HTERT RPE-1 (cell line): ENCODE measurements around the gene COX15.
"Not testable (repeated sequence)": the region's sequence is repeated elsewhere in the genome, so short reads cannot be mapped to it uniquely, and the experiment has no call there.

Source experiments
- in situ Hi-C: fragments of 300-500 bp; cut with MboI; formaldehyde crosslinking; loops from 4 replicates; pipeline ENCODE4 v1.14.3; 2020; ENCODE audit warnings: low sequenced_read_pairs

Gene COX15

DNA sequence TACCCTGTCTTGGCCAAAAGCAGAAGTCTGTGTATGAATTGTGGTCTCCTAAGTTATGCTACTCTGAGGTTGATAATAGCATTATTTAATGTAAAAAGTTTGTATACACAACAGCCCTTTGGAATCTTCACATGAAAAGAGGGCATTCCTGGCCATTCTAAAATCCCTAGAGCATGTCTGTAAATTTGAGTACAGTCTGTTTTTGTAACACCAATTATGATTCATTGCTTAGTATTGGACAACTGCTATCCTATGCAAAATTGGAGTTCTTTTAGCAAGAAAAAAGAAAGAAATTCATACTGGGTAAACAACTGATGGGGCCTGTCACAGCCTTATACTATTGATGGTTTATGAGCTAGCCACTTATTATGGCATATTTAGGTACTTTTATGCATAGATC, 10.3 kb upstream of the COX15 start:
- in situ Hi-C loops = no loop called here

DNA sequence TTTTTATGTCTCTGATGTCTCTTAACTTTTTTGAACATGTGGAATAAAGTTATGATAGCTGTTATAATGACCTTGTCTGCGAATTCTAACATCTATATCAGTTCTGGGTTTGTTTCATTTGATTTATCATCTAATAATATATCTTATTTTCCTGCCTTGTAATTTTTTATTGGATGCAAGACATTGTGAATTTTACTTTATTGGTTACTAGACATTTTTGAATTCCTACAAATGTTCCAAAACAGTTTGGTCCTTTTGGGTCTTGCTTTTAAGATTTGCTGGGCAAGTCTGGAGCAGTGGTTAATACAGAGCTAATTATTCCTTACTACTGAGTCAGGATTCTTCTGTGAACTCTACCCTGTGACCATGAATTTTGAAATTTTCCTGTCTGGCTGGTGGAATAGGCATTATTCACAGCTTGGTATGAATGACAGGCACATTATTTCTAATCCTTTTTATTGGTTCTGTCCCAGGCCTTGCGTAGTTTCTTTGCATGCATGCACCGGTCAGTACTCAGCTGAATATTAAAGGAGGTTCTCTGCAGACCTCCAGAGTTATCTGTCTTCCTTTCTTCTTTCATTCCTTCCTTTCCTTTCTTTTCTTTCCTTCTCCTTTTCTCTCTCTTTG, 9.1 kb upstream of the COX15 start:
- in situ Hi-C loops = no loop called here

DNA sequence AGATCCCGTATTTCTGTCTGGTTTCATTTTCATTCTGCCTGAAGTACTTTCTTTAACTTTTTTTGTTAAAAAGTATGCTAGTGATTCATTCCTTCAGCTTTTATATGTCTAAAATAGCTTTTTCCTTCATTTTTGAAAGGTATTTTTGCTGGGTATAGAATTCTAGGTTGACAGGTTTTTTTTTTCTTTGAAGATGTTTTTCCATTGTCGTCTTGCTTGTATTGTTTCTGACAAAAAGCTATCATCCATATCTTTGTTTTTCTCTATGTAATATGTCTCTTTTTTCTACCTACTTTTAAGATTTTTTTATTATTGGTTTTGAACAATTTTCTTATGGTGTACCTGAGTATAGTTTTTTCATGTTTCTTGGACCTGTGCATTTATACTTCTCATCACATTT, 8.3 kb upstream of the COX15 start:
- in situ Hi-C loops = no loop called here

DNA sequence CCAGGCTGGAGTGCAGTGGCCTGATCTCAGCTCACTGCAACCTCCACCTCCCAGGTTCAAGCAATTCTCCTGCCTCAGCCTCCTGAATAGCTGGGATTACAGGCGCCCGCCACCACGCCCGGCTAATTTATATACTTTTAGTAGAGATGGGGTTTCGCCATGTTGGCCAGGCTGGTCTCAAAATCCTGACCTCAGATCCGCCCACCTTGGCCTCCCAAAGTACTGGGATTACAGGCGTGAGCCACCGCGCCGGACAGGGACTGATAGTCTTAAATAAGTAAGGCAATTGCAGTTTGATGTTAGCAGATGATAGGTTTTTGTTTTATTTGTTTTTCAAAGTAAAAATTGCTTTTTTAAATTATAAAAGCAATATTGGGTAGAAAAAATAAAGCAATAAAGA, 2.2 kb upstream of the COX15 start:
- in situ Hi-C loops = not testable (repeated sequence)

DNA sequence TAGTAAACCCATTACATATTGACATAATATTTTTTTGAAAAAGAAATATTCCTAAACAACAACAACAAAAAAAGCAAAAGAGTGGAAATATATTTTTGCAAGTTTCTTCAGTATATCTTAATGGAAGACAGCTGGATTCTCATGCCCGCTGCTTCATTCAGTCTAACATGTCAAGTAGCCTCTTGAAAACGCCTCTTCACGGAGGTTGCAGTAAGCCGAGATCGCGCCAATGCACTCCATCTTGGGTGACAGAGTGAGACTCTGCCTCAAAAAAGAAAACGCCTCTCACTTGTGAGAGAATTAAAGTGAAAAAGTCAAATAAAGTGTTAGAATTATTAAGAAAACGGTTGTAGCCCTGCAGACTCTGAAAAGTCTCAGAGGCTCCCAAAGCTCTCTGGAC, 1.4 kb upstream of the COX15 start:
- in situ Hi-C loops = no loop called here

DNA sequence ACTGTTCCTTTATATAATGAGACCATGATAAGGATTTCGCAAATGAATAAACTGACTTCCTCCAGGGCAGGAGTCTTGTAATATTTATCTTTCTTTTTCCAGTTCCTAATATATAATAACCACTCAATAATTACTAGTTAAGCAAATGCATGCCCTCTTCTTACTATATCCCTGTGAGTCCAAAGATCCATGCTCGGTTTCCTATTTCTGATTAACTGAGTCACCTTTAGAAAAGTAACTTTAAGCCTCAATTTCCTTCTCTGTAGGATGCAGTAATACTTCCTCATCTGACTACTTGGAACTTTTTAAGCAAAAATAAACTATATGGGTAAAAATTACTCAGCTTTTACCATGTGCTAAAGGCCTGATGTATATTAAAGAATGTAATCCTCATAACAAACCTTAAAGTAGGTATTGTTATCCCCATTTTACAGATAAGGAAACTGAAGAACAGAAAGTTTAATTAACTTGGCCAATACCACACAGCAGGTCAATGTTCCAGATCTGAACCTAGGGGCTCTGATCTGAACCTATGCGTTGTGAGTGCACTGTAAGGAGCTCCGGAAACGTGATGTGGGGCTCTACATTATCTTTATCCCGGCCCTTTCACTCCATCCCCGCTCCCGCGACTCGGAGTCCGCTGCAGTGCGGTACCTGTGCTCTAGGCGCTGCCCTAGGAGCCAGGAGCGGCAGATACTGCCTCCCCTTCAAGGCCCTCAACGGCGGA, 458 bp downstream of the COX15 start:
- in situ Hi-C loops = no loop called here

DNA sequence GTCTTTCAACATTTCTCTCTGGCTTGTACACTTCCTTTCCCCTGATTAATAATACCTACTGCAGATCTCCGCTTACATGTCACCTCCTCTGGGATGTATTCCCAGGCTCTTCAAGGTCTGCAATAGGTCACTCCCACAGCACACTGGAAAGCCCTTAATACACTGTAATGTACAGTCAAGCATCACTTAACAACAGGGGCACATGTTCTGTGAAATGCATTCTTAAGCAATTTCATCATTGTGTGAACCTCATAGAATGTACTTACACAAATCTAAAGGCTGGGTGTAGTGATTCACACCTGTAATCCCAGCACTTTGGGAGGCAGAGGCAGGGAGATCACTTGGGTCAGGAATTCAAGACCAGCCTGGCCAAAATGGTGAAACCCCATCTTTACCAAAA, 1.9 kb downstream of the COX15 start:
- in situ Hi-C loops = no loop called here

DNA sequence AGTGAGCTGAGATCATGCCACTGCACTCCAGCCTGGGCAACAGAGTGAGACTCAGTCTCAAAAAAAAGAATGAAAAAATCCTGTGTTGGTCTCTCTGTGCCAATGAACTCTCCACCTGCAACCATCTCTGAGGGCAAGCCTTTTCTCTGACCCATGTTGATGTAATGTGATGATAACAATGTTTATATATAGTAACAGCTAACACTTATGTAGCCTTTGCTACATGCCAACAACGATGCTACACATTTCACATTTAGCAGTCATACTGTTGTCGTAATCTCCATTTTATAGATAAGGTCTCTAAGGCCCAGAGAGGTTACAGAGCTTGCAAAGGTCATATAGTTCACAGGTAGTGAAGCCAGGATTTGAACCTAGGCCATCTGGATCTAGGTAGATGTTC, 11.5 kb downstream of the COX15 start:
- in situ Hi-C loops = no loop called here

DNA sequence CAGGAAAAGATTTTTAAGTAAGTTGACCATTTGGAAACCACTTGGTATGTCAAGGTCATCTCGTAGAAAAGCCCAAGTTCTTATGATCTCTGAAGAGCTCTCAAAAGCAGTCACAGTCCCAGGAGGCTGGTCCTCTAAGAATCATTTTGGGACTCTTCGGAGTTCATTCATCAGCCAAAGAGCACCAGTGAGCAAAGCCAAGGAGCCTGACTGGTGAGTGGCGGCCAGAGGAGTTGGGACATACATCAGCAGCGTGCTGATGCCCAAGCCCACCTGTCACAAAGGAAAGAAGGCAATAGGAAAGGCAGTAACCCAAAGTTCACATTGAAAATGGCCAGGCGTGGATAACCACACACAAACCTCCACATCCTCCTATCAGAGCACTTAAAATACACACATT, 17.5 kb downstream of the COX15 start:
- in situ Hi-C loops = no loop called here

DNA sequence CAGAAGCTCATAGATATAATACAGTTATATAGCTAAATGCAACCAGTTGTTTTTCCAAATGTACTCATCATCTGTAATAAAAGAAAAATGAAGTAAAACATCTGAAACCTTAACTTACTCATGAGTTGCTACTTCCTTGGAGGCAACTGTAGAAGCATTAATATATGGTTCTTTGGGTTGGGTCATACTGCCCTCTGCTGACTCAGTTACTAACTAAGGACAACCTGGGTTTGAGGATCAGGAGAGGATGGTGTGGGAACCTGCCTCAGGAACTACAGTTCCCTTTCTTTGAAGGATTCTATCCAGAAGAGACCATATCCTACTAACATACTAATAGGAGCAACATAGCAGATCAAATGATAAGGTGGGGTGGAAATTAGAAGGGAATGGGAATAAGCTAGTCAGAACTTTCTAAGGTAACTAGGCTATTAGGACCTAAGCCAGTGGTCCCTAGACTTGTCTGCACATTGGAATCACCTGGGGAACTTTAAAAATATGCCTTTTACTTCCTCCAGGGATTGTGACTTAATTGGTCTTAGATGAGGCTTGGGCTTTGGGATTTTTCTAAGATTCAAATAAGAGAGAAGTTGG, 20.7 kb downstream of the COX15 start:
- in situ Hi-C loops = no loop called here

DNA sequence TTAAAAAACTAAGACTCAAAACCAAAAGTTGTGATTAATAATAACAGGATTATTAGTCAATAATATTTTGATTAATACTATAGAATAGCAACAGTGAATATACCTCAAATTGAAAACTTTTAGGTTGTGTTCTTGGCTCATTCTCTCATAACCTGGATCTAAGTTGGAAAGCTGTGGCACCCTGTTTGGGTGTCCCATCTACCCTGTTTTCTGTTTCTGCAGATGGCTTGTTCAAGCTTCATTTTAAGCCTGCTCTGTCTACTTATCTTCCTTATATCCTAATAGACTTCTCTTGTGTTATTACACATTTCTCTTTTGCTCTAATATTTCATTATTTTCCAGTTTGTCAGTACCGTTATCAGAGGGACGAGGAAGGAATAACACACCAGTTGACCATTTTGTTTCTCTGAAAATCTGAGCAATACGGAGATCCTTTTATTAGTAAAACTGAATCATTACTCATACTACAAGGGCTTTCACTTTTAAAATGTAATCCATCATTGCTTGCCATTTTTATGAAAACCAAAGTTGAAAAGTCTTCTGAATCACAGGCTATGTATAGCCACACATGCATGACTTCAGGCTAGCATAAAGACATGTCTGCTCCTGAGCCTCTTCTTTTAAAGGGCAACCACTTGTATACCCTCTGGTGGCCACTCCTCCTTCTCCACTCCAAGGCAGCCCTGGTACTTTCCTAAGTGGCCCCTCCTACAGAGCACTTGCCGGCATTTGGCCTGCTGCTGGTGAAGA, 22.3 kb downstream of the COX15 start:
- in situ Hi-C loops = no loop called here

DNA sequence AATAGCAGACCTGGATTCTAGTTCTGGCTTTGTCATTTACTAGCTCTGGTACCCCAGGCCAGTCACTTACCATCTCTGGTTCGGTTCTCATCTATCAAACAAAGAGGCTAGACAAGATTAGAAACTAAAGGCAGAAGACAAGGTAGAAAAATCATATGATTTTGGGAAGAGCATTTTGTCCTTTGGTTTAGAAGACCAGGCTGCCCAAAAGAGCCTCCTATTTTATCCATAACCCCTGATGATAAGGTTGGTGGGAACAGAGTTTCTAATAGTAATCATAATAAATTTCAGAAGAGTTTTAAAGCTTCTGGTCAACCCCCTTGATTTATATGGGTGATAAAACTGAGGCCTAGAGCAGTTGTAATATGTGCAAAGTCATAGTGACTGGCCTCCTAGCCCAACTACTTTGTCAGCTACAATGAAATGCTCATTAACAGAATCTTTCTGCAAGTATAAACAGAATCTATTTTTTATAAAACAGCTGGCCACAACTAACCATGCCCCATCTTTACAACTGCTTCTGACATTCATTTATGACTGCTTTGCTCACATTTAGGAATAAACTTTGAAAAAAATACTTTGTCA, 23.4 kb downstream of the COX15 start:
- in situ Hi-C loops = no loop called here

DNA sequence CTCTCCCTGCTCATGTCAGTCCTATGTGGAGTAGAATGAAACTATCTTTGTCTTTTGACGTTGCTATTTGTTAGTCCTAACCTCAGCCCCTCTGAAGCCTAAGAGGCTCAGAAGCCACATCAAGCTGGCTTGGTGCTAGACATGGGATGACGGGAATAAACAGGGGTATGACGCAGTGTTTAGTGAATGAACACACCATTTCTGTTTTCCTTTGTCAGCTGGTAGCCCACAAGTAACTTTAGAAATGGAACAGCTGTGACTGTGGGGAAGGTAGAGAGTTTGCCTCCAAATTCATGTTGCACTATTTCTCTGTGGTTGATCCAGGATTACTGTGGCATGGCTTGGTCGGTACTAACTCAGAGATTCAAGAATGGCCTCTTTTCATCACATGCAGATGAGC, 31.3 kb downstream of the COX15 start:
- in situ Hi-C loops = no loop called here

DNA sequence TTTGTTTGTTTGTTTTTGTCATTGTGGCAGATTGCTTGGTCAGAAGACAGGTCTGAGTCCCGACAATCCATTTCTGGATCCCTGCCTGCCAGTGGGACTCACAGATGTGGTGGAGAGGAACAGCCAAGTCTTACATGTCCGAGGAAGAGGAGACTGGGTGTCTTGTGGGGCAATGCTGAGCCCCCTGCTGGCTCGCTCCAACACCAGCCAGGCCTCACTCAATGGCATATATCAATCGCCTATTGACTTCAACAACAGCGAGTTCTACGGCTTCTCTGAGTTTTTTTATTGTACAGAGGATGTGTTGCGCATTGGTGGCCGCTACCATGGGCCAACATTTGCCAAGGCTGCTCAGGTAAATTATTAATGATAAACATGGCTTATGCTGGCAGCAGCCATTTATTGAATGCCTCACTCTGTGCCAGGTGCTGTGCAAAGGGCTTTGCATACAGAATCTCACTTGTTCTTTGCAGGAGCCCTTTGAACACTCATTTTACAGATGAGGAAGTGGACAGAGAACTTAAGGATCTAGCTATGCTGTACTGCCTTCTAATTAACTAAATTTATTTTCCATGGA, 33.3 kb downstream of the COX15 start:
- in situ Hi-C loops = no loop called here

DNA sequence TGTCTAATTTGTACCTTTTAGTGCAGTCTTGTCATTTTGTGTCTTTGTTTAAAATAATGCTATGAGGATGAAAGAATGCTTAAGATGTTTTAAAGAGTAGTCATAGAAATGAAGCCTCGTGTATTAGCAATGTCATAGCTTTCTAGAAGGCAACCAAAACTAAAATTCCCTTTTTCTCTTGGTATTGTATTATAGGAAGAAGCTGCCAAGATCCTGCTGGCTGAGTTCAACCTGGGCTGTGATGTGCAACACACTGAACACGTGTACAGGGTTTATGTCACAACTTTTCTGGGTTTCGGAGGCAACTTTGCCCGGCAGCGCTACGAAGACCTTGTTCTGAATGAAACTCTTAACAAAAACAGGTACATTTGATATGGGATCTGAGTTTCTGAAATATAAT, 36.2 kb downstream of the COX15 start:
- in situ Hi-C loops = no loop called here

DNA sequence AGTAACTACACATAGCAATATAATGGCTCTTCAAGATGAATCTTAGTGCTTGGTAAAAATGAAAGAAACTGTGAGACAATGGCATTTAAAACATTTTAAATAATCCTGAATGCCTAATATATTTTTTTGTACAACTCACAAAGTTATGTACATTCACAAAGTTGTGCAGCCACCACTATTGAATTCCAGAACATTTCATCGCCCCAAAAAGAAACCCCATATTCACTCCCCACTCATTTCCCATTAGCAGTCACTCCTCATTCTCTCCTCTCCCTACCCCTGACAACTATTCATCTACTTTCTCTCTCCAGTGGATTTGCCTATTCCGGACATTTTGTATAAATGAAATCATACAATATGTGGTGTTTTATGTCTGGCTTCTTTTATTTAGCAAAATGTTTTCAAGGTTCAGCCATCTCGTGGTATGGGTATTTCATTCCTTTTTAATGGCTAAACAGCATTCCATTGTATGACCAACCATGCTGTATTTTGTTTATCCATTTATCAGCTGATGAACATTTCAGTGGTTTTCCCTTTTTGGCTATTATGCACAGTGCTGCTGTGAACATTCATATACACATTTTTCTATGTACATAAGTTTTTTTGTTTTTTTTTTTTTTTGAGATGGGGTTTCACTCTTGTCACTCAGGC, 37.9 kb downstream of the COX15 start:
- in situ Hi-C loops = no loop called here

DNA sequence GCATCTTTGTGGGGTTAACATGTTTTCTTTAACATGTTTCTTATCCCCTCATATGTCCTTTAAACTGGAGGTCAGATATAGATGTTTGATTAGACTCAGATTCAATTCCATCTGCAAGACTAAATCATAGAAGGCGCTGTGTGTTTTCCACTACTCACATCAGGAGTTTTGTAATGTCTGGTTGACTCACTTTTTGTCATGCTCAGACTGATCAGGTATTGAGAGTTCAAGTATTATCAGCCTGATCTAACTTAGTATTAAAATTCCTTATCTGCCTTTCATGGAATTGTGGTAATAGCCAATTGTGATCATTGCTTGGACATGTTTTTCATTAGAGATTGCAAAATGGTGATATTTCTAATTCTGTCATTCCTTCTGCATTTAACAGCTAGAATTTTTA, 42.5 kb downstream of the COX15 start:
- in situ Hi-C loops = no loop called here

DNA sequence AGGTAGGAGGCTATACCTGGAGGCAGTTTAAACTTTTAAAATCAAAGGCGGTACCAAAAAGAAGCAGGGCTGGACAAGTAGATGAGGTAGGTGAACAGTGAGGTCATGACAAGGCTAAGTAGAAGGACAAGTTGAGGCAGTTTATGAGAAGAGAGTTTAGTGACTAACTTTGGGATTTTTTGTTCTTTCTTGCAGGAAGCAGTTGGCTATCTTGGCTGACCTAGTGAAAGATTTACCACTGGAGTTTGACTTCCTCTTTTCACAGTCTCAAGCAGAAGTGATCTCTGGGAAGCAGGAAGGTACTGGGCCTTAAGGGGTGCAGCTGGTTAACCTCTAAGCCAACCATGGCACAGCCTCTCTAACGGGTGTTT, 46.3 kb downstream of the COX15 start:
- in situ Hi-C loops = no loop called here

DNA sequence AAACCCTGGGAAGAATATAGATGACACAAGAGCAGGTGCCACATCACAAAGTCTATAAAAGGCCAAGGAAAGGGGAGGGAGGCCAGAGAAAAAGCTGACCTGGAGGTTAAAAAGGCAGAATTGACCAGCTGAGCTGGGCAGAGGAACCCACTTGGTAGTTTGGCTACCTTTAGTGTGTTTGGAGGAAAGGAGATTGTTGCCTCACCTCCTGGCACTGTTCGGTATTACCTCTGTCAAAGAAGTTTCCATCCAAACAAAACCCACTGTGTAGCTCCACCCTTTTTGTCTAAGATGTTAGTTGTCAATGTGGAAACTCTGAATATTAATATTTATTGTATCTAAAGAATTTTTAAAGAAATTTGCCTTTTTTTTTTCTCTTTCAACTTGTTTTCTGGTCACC, 49.2 kb downstream of the COX15 start:
- in situ Hi-C loops = no loop called here
